ENCODE measurements around the gene CHRNB4.
A peak's percentile ranks its signal among the peaks of the same experiment; 100 is the strongest.

Gene CHRNB4

GRCh38 chr15:78630886-78631633 lies 9.9 kb downstream of the CHRNB4 start:
- DNase-seq (ENCODE audit: low spot score) = no peak

- no peak for DNase-seq (ENCODE audit: low spot score)
These were observed 11.3 kb downstream of the CHRNB4 start for GRCh38 chr15:78629716-78630065.

- no peak for DNase-seq (ENCODE audit: low spot score)
These were observed 11.8 kb downstream of the CHRNB4 start for GRCh38 chr15:78629031-78629715.

- no peak for DNase-seq (ENCODE audit: low spot score)
These were observed 12.8 kb downstream of the CHRNB4 start for GRCh38 chr15:78628227-78628626.

- DNase-seq (ENCODE audit: low spot score) = no peak
These were observed 13.7 kb downstream of the CHRNB4 start for GRCh38 chr15:78627348-78627747.

GRCh38 chr15:78626381-78626995 lies 14.5 kb downstream of the CHRNB4 start:
- no peak for DNase-seq (ENCODE audit: low spot score)

- DNase-seq (ENCODE audit: low spot score) = no peak
These were observed 15.3 kb downstream of the CHRNB4 start for GRCh38 chr15:78625606-78626280.

GRCh38 chr15:78624651-78625590 lies 16.1 kb downstream of the CHRNB4 start:
- no peak for DNase-seq (ENCODE audit: low spot score)

GRCh38 chr15:78623786-78624497 lies 17.1 kb downstream of the CHRNB4 start:
- no peak for DNase-seq (ENCODE audit: low spot score)

- no peak for DNase-seq (ENCODE audit: low spot score)
These were observed 19.1 kb downstream of the CHRNB4 start for GRCh38 chr15:78621810-78622402.

GRCh38 chr15:78620527-78621421 lies 20.2 kb downstream of the CHRNB4 start, which contains the start of gene CHRNA3:
Gene CHRNA3 (minus strand): TSS chr15:78620996. CDS start chr15:78620794, 202 bp downstream.
- no peak for DNase-seq (ENCODE audit: low spot score)

- DNase-seq (ENCODE audit: low spot score) = no peak
These were observed 20.9 kb downstream of the CHRNB4 start for GRCh38 chr15:78620021-78620526.

GRCh38 chr15:78619022-78619950 lies 21.7 kb downstream of the CHRNB4 start:
- DNase-seq (ENCODE audit: low spot score) = no peak

- DNase-seq (ENCODE audit: low spot score) = peak; percentile 76
These were observed 22.5 kb downstream of the CHRNB4 start for GRCh38 chr15:78618490-78618934.

GRCh38 chr15:78618064-78618463 lies 22.9 kb downstream of the CHRNB4 start:
- no peak for DNase-seq (ENCODE audit: low spot score)

- no peak for DNase-seq (ENCODE audit: low spot score)
These were observed 23.5 kb downstream of the CHRNB4 start for GRCh38 chr15:78617516-78617915.

- DNase-seq (ENCODE audit: low spot score) = no peak
These were observed 23.9 kb downstream of the CHRNB4 start for GRCh38 chr15:78617076-78617475.

- no peak for DNase-seq (ENCODE audit: low spot score)
These were observed 24.5 kb downstream of the CHRNB4 start for GRCh38 chr15:78616506-78616905.

Data from CD4-positive, alpha-beta T cell treated with Interleukin-15 for 4 hours (primary cell).